ENCODE data around the gene SNTG2. TPM values are rescaled to one million over a fixed set of nuclear protein-coding genes. Genes with fewer than 3 reads are reported as not detected.

SNTG2 gene
- total RNA-seq, 1 donor from 2014 or later = 23.2 TPM

GRCh38 chr2:974502-974901 lies 23.9 kb downstream of the SNTG2 start:
- no peak for TF ChIP-seq CTCF (IDR thresholded peaks at IDR 0.05; ENCODE audit: unreplicated experiment)
- Mint-ChIP-seq H3K27me3 (ENCODE audit: unreplicated experiment) (peaks cover 6% of the 10 kb centered on the region), H3K36me3 (ENCODE audit: low read depth, unreplicated experiment) (peaks cover 6% of the 10 kb centered on the region), H3K27ac (ENCODE audit: unreplicated experiment) (no peak overlapping the region), H3K4me3 (ENCODE audit: unreplicated experiment) (no peak overlapping the region), H3K9me3 (ENCODE audit: unreplicated experiment) (no peaks in the 10 kb centered on the region), H3K4me1 (ENCODE audit: unreplicated experiment) (peaks cover 3% of the 10 kb centered on the region)
- no peak for DNase-seq (ENCODE audit: low spot score)

- Mint-ChIP-seq H3K36me3 (ENCODE audit: low read depth, unreplicated experiment) (peaks cover 6% of the 10 kb centered on the region), H3K4me3 (ENCODE audit: unreplicated experiment) (no peak overlapping the region), H3K4me1 (ENCODE audit: unreplicated experiment) (peaks cover 3% of the 10 kb centered on the region), H3K9me3 (ENCODE audit: unreplicated experiment) (no peaks in the 10 kb centered on the region), H3K27me3 (ENCODE audit: unreplicated experiment) (peaks cover 3% of the 10 kb centered on the region), H3K27ac (ENCODE audit: unreplicated experiment) (no peak overlapping the region)
- no peak for TF ChIP-seq CTCF (IDR thresholded peaks at IDR 0.05; ENCODE audit: unreplicated experiment)
- no peak for DNase-seq (ENCODE audit: low spot score)
These were observed 24.4 kb downstream of the SNTG2 start for GRCh38 chr2:975095-975494.

- no peak for TF ChIP-seq CTCF (IDR thresholded peaks at IDR 0.05; ENCODE audit: unreplicated experiment)
- H3K27me3 Mint-ChIP-seq (ENCODE audit: unreplicated experiment) = peaks cover 3% of the 10 kb centered on the region
- DNase-seq (ENCODE audit: low spot score) = no peak
- H3K27ac Mint-ChIP-seq (ENCODE audit: unreplicated experiment) = no peak overlapping the region
- peaks cover 3% of the 10 kb centered on the region for H3K4me1 Mint-ChIP-seq (ENCODE audit: unreplicated experiment)
- H3K4me3 Mint-ChIP-seq (ENCODE audit: unreplicated experiment) = no peak overlapping the region
- H3K9me3 Mint-ChIP-seq (ENCODE audit: unreplicated experiment) = no peaks in the 10 kb centered on the region
- peaks cover 12% of the 10 kb centered on the region for H3K36me3 Mint-ChIP-seq (ENCODE audit: low read depth, unreplicated experiment)
These were observed 28.6 kb downstream of the SNTG2 start for GRCh38 chr2:979069-979928.

GRCh38 chr2:980176-980575 lies 29.5 kb downstream of the SNTG2 start:
- DNase-seq (ENCODE audit: low spot score) = no peak
- H3K36me3 Mint-ChIP-seq (ENCODE audit: low read depth, unreplicated experiment) = peaks cover 12% of the 10 kb centered on the region
- H3K9me3 Mint-ChIP-seq (ENCODE audit: unreplicated experiment) = no peaks in the 10 kb centered on the region
- TF ChIP-seq CTCF (IDR thresholded peaks at IDR 0.05; ENCODE audit: unreplicated experiment) = no peak
- no peak overlapping the region for H3K27ac Mint-ChIP-seq (ENCODE audit: unreplicated experiment)
- no peak overlapping the region for H3K4me3 Mint-ChIP-seq (ENCODE audit: unreplicated experiment)
- peaks cover 7% of the 10 kb centered on the region for H3K4me1 Mint-ChIP-seq (ENCODE audit: unreplicated experiment)
- H3K27me3 Mint-ChIP-seq (ENCODE audit: unreplicated experiment) = peaks cover 3% of the 10 kb centered on the region

GRCh38 chr2:981258-981657 lies 30.6 kb downstream of the SNTG2 start:
- no peak for TF ChIP-seq CTCF (IDR thresholded peaks at IDR 0.05; ENCODE audit: unreplicated experiment)
- H3K36me3 Mint-ChIP-seq (ENCODE audit: low read depth, unreplicated experiment) = peaks cover 12% of the 10 kb centered on the region
- no peaks in the 10 kb centered on the region for H3K9me3 Mint-ChIP-seq (ENCODE audit: unreplicated experiment)
- H3K27me3 Mint-ChIP-seq (ENCODE audit: unreplicated experiment) = peaks cover 3% of the 10 kb centered on the region
- no peak for DNase-seq (ENCODE audit: low spot score)
- peaks cover 6% of the 10 kb centered on the region for H3K4me1 Mint-ChIP-seq (ENCODE audit: unreplicated experiment)
- no peak overlapping the region for H3K27ac Mint-ChIP-seq (ENCODE audit: unreplicated experiment)
- no peak overlapping the region for H3K4me3 Mint-ChIP-seq (ENCODE audit: unreplicated experiment)

Data from endothelial cell (in vitro differentiated cells).